K562 (cell line): Measurements from ENCODE around the gene GDF11. TPM values are rescaled to one million over a fixed set of nuclear protein-coding genes. Genes with fewer than 3 reads are reported as not detected.

ENCODE experiments used
- CTBP1 ChIP-seq: fragments of 450-650 bp; IDR thresholded peaks from 2 replicates; pipeline ENCODE4 v1.6.1; 2016; ENCODE audit warnings: borderline replicate concordance
- ELF1 ChIP-seq: fragments of 200-800 bp; sonication (Bioruptor generic); IDR thresholded peaks from 2 replicates; pipeline ENCODE4 v1.6.1; 2016; ENCODE audit warnings: missing genetic modification characterization, missing compliant biosample characterization
- ELF2 ChIP-seq: fragments of 250-450 bp; sonication (Bioruptor Pico); IDR thresholded peaks from 2 replicates; pipeline ENCODE4 v1.5.0; 2021; ENCODE audit warnings: mild to moderate bottlenecking
- ELF4 ChIP-seq: fragments of 450-650 bp; formaldehyde crosslinking; IDR thresholded peaks from 2 replicates; pipeline ENCODE4 v1.4.0; 2022; ENCODE audit warnings: missing genetic modification characterization
- GABPA ChIP-seq: fragments of 200-800 bp; sonication (Bioruptor generic); conservative IDR thresholded peaks from 2 replicates; pipeline ENCODE4 v1.6.1; 2016; ENCODE audit warnings: low read depth, missing genetic modification characterization, missing compliant biosample characterization
- GATA2 ChIP-seq: sonication (generic); formaldehyde crosslinking; IDR thresholded peaks from 2 replicates; pipeline ENCODE4 v1.4.0; 2020; ENCODE audit warnings: mild to moderate bottlenecking, missing genetic modification reagents
- JUNB ChIP-seq: fragments of 450-650 bp; formaldehyde crosslinking; conservative IDR thresholded peaks from 2 replicates; pipeline ENCODE4 v1.4.0; 2020; ENCODE audit warnings: mild to moderate bottlenecking
- KLF13 ChIP-seq: fragments of 450-650 bp; IDR thresholded peaks from 2 replicates; pipeline ENCODE4 v1.6.1; 2016; ENCODE audit warnings: missing genetic modification characterization, low read depth, mild to moderate bottlenecking, missing compliant biosample characterization, moderate library complexity, borderline replicate concordance
- LEF1 ChIP-seq: fragments of 450-650 bp; IDR thresholded peaks from 2 replicates; pipeline ENCODE4 v1.6.1; 2016; ENCODE audit warnings: mild to moderate bottlenecking
- POLR2A ChIP-seq: fragments of 450-650 bp; conservative IDR thresholded peaks from 2 replicates; pipeline ENCODE4 v1.6.1; 2016
- RAD51 ChIP-seq: fragments of 450-650 bp; IDR thresholded peaks from 2 replicates; pipeline ENCODE4 v1.7.1; 2016; ENCODE audit warnings: low read depth, mild to moderate bottlenecking, borderline replicate concordance
- RHOXF2B ChIP-seq: fragments of 250-450 bp; sonication (Bioruptor Pico); conservative IDR thresholded peaks from 2 replicates; pipeline ENCODE4 v1.5.1; 2021
- SIRT6 ChIP-seq: IDR thresholded peaks from one replicate; pipeline ENCODE4 v1.6.1; 2012; ENCODE audit warnings: low read depth, mild to moderate bottlenecking, control low read depth, inconsistent platforms, low read length, moderate library complexity
- STAT5A ChIP-seq: IDR thresholded peaks from 2 replicates; pipeline ENCODE4 v1.6.1; 2012; ENCODE audit warnings: low read length, inconsistent platforms, borderline replicate concordance
- TBL1XR1 ChIP-seq, 2 experiments: IDR thresholded peaks; 2 replicates each; pipeline ENCODE4 v1.6.1; 2012; ENCODE audit warnings: improper control_type of control experiment in 2 of 2, low read length in 2 of 2, mild to moderate bottlenecking in 1 of 2
- TCF7 ChIP-seq: sonication (generic); IDR thresholded peaks from 2 replicates; pipeline ENCODE4 v1.6.1; 2016; ENCODE audit warnings: antibody characterized with exemption, borderline replicate concordance
- TFE3 ChIP-seq: fragments of 450-650 bp; formaldehyde crosslinking; IDR thresholded peaks from 2 replicates; pipeline ENCODE4 v1.4.0; 2020; ENCODE audit warnings: mild to moderate bottlenecking, mixed read lengths
- ZBTB33 ChIP-seq: sonication (generic); formaldehyde crosslinking; IDR thresholded peaks from 2 replicates; pipeline ENCODE4 v1.8.1; 2023; ENCODE audit warnings: mild to moderate bottlenecking, missing genetic modification reagents
- ZBTB43 ChIP-seq: sonication (generic); formaldehyde crosslinking; IDR thresholded peaks from 2 replicates; pipeline ENCODE4 v1.8.0; 2023; ENCODE audit warnings: mild to moderate bottlenecking, missing genetic modification reagents
- polyA plus RNA-seq, 8 experiments: library from polyadenylated mRNA; depleted of rRNA in 4 of 8; stranded (reverse) in 5 of 8; unstranded in 3 of 8; fragments of >200 nt; fragmentation: Nextera tagmentation in 2 of 8; fragmentation: Illumina TruSeq in 1 of 8; extraction: Ambion mirVana in 2 of 8; extraction: Trizol in 1 of 8; gene quantifications; 2 replicates each; pipeline versions ENCODE4 v1.2.1 to v1.2.3, GENCODE V29; 2011 to 2014; ENCODE audit warnings: inconsistent platforms in 1 of 8, missing spikeins in 1 of 8
- total RNA-seq, 7 experiments: library from RNA; depleted of rRNA in 6 of 7; stranded (reverse); fragments of >200 nt in 6 of 7; fragmentation: Illumina TruSeq in 2 of 7; extraction: Trizol in 2 of 7; gene quantifications; 2 replicates each; pipeline versions ENCODE4 v1.2.1 to v1.2.3, GENCODE V29; 2011 to 2021; ENCODE audit warnings: low replicate concordance in 1 of 7
- TF ChIP-seq, protein P1 (sequence below): fragments of 450-650 bp; IDR thresholded peaks from 2 replicates; pipeline ENCODE4 v1.6.1; 2016; ENCODE audit warnings: antibody characterized with exemption
- TF ChIP-seq, protein P2 (sequence below): fragments of 450-650 bp; IDR thresholded peaks from 2 replicates; pipeline ENCODE4 v1.6.1; 2016; ENCODE audit warnings: borderline replicate concordance

The GDF11 gene
- total and polyA plus RNA-seq, 9 of the 15 experiments (the other 6 are each of a cell fraction or from before 2014, with no cell fraction given): 1.4 to 15.7 (median 4.8) TPM

DNA sequence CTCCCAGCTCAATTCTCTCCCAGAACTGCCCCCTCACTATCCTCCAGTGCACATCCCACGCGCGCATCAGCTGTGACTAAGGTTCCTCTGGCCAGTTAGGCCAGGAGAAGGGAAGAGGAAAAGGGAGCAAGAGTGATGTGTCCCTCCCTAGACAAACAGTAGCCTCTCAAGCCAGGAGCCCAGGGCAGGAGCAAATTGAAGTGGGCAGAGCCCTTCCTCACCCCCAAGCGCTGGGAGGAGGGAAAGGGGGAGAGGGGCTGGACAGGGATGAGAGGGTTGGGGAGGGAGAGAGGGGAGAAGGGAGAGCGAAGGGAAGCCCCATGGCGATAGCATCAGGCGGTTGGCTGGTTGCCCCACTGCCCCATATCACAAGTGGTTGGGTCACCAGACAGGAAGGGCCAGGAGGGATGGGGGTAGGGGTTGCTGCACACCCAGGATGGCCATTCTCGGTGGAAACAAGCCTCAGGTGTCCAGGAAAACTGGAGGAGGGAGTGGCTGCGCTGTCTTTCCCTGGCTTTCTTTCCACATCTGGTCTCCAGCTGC lies 15.2 kb upstream of the GDF11 start (continued):
- TF ChIP-seq TFE3 (no peak), ELF2 (no peak), JUNB (no peak), ELF4 (CRISPR knock-in tag) (peak; percentile 62; the same call in 1 of the 2 replicates), LEF1 (0 out of 2 replicates have a peak, but pooled peaks have one; percentile 34), STAT5A (no peak), ELF1 (peak; percentile 71), POLR2A (peak; percentile 59), RHOXF2B (CRISPR knock-in tag) (0 out of 2 replicates have a peak, but pooled peaks have one; percentile 12), GABPA (peak; percentile 55), TCF7 (0 out of 2 replicates have a peak, but pooled peaks have one; percentile 13), CTBP1 (peak; percentile 69; the same call in 1 of the 2 replicates), KLF13 (tag) (no peak), RAD51 (no peak), GATA2 (CRISPR knock-in tag) (peak; percentile 38; the same call in 1 of the 2 replicates), TBL1XR1 (IDR thresholded peaks at IDR 0.05; ENCODE audit: low read length in 2 of 2) (peak in 1 of 2 experiments; percentile 42; a peak in 1 of 4 replicates), SIRT6 (no peak), ZBTB43 (CRISPR knock-in tag) (no peak), ZBTB33 (CRISPR knock-in tag) (no peak)
- TF ChIP-seq, protein P1, sequence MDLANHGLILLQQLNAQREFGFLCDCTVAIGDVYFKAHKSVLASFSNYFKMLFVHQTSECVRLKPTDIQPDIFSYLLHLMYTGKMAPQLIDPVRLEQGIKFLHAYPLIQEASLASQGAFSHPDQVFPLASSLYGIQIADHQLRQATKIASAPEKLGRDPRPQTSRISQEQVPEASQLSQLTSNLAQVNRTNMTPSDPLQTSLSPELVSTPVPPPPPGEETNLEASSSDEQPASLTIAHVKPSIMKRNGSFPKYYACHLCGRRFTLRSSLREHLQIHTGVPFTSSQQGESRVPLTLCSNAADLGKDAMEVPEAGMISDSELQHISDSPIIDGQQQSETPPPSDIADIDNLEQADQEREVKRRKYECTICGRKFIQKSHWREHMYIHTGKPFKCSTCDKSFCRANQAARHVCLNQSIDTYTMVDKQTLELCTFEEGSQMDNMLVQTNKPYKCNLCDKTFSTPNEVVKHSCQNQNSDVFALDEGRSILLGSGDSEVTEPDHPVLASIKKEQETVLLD: 0 out of 2 replicates have a peak, but pooled peaks have one; percentile 17
- TF ChIP-seq, protein P2, sequence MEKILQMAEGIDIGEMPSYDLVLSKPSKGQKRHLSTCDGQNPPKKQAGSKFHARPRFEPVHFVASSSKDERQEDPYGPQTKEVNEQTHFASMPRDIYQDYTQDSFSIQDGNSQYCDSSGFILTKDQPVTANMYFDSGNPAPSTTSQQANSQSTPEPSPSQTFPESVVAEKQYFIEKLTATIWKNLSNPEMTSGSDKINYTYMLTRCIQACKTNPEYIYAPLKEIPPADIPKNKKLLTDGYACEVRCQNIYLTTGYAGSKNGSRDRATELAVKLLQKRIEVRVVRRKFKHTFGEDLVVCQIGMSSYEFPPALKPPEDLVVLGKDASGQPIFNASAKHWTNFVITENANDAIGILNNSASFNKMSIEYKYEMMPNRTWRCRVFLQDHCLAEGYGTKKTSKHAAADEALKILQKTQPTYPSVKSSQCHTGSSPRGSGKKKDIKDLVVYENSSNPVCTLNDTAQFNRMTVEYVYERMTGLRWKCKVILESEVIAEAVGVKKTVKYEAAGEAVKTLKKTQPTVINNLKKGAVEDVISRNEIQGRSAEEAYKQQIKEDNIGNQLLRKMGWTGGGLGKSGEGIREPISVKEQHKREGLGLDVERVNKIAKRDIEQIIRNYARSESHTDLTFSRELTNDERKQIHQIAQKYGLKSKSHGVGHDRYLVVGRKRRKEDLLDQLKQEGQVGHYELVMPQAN: peak; percentile 56
